ENCODE measurements around the gene TSPAN13. TPM values are rescaled to one million over a fixed set of nuclear protein-coding genes. Genes with fewer than 3 reads are reported as not detected.
A peak's percentile ranks its signal among the peaks of the same experiment; 100 is the strongest.

The TSPAN13 gene
- total and polyA plus RNA-seq, 2 donors (not counting 1 experiment from before 2014, with no cell fraction given), result 23.0 to 26.2 TPM

DNA sequence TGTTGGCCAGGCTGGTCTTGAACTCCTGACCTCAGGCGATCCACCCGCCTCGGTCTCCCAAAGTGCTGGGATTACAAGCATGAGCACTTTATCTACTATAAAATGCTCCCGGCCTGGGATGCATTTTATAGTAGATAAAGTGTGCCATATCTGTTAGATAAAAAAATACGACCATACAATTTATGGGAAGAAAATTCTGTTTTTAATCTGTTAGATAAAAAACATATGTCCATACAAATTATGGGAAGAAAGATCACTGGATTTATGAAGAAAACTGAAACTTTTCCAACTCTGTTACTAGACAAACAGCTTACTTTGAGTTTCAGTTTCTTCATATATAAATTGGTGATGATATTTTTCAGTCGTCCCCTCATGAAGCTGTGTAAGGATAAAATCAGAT, 4.5 kb downstream of the TSPAN13 start:
- no peak overlapping the region for H3K4me3 Mint-ChIP-seq
- Histone ChIP-seq H3K9me3 (ENCODE audit: control extremely low read depth in 1 of 3, control insufficient read depth in 2 of 3, insufficient read depth in 1 of 3, low read length in 2 of 3) (no peaks in the 10 kb centered on the region), H3K4me3 (ENCODE audit: control extremely low read depth in 1 of 5, extremely low read depth in 1 of 5, insufficient read depth in 1 of 5, low read depth in 2 of 5, low read length in 4 of 5) (peak overlapping the region in 2 of 5 experiments; percentile 44 to 66), H3K27me3 (replicated peaks in 1 of 4; ENCODE audit: control extremely low read depth in 1 of 4, control insufficient read depth in 3 of 4, insufficient read depth in 4 of 4, low read length in 3 of 4) (no peaks in the 10 kb centered on the region), H2AFZ (ENCODE audit: insufficient read depth, low read depth, low read length, poor library complexity, severe bottlenecking) (no peak overlapping the region), H4K20me1 (ENCODE audit: control insufficient read depth, insufficient read depth, low read length, poor library complexity, severe bottlenecking) (peaks cover 23% of the 10 kb centered on the region), H3K4me1 (ENCODE audit: control insufficient read depth in 2 of 2, insufficient read depth in 2 of 2, low read length in 2 of 2) (peaks cover 69 to 74% of the 10 kb centered on the region in 2 donors), H3K79me2 (ENCODE audit: control insufficient read depth, insufficient read depth, low read length) (peaks cover 73% of the 10 kb centered on the region), H3K27ac (ENCODE audit: low read length in 2 of 2) (peak overlapping the region; percentile 45 to 87), H3K36me3 (replicated peaks in 1 of 2; ENCODE audit: control extremely low read depth in 1 of 2, control insufficient read depth in 1 of 2, extremely low read depth in 1 of 2, insufficient read depth in 2 of 2, low read length in 1 of 2) (peaks cover 0 to 8% of the 10 kb centered on the region in 2 experiments), H3K4me2 (replicated peaks; ENCODE audit: low read depth, low read length, poor library complexity, severe bottlenecking) (peak overlapping the region; percentile 76), H3K9ac (ENCODE audit: low read length) (peak overlapping the region; percentile 59)
- H3K27ac Mint-ChIP-seq, result no peak overlapping the region
- ChIA-PET POLR2A (no interaction called here), CTCF (interaction anchor here (0.7 to 2.3 kb wide), 3 partner anchors 23 to 54 kb away, joined by 3 to 9 read pairs (median 6); no protein-coding TSS in a partner anchor)
- H3K27me3 Mint-ChIP-seq, result no peaks in the 10 kb centered on the region
- WGBS (ENCODE audit: insufficient coverage), result no CpG with 5 or more reads among the region's 6 CpGs
- TF ChIP-seq, protein P1, sequence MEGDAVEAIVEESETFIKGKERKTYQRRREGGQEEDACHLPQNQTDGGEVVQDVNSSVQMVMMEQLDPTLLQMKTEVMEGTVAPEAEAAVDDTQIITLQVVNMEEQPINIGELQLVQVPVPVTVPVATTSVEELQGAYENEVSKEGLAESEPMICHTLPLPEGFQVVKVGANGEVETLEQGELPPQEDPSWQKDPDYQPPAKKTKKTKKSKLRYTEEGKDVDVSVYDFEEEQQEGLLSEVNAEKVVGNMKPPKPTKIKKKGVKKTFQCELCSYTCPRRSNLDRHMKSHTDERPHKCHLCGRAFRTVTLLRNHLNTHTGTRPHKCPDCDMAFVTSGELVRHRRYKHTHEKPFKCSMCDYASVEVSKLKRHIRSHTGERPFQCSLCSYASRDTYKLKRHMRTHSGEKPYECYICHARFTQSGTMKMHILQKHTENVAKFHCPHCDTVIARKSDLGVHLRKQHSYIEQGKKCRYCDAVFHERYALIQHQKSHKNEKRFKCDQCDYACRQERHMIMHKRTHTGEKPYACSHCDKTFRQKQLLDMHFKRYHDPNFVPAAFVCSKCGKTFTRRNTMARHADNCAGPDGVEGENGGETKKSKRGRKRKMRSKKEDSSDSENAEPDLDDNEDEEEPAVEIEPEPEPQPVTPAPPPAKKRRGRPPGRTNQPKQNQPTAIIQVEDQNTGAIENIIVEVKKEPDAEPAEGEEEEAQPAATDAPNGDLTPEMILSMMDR (IDR thresholded peaks at IDR 0.05), result no peak
- no peak for TF ChIP-seq EZH2 (IDR thresholded peaks at IDR 0.05; ENCODE audit: borderline replicate concordance, insufficient read depth, low read depth, low read length, poor library complexity, severe bottlenecking)
- no peak for DNase-seq
- H3K4me1 Mint-ChIP-seq, result peaks cover 81% of the 10 kb centered on the region
- peaks cover 4% of the 10 kb centered on the region for H3K9me3 Mint-ChIP-seq (ENCODE audit: insufficient read depth)
- intact Hi-C loops (cut with micrococcal nuclease), result loop anchor here (1.0 to 10.0 kb wide), 5 partner anchors 21 to 1747 kb away; partner anchors contain the start of gene BZW2
- ATAC-seq (ENCODE audit: low read depth), result no peak

Measured in B cell (primary cell).